ENCODE results near the gene ZNF808.
"Not testable (repeated sequence)": the region's sequence is repeated elsewhere in the genome, so short reads cannot be mapped to it uniquely, and the experiment has no call there.

ZNF808 gene

DNA sequence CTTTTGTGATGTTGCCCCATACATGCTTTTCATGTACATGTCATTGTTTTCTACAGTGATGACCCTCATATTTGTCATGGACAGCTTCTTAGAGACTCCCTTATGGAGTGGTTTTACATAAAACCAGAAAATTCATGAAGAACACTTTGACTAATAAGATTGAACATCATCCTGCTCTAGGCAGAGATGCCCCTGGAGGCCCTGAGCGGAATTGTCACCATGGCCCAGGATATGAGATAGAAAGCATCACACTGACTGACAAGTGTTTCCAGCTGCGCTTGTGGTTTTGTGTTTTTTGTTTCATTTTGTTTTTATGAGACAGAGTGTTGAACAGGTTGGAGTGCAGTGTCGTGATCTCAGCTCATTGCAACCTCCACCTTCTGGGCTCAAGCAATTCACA, 64.8 kb downstream of the ZNF808 start:
- TF ChIP-seq, protein P1, sequence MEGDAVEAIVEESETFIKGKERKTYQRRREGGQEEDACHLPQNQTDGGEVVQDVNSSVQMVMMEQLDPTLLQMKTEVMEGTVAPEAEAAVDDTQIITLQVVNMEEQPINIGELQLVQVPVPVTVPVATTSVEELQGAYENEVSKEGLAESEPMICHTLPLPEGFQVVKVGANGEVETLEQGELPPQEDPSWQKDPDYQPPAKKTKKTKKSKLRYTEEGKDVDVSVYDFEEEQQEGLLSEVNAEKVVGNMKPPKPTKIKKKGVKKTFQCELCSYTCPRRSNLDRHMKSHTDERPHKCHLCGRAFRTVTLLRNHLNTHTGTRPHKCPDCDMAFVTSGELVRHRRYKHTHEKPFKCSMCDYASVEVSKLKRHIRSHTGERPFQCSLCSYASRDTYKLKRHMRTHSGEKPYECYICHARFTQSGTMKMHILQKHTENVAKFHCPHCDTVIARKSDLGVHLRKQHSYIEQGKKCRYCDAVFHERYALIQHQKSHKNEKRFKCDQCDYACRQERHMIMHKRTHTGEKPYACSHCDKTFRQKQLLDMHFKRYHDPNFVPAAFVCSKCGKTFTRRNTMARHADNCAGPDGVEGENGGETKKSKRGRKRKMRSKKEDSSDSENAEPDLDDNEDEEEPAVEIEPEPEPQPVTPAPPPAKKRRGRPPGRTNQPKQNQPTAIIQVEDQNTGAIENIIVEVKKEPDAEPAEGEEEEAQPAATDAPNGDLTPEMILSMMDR (IDR thresholded peaks at IDR 0.05) = no peak
- H3K27ac ChIP-seq = no peak overlapping the region
- no peaks in the 10 kb centered on the region for H3K4me1 ChIP-seq (ENCODE audit: control insufficient read depth in 1 of 2, insufficient read depth in 1 of 2, low read depth in 1 of 2, low read length in 1 of 2)
- H3K9me3 ChIP-seq = peaks cover 18% of the 10 kb centered on the region
- no peaks in the 10 kb centered on the region for H3K27me3 ChIP-seq
- no peak overlapping the region for H3K4me3 ChIP-seq (ENCODE audit: low read depth in 1 of 2, low read length in 1 of 2)
- peaks cover 50% of the 10 kb centered on the region for H3K36me3 ChIP-seq

DNA sequence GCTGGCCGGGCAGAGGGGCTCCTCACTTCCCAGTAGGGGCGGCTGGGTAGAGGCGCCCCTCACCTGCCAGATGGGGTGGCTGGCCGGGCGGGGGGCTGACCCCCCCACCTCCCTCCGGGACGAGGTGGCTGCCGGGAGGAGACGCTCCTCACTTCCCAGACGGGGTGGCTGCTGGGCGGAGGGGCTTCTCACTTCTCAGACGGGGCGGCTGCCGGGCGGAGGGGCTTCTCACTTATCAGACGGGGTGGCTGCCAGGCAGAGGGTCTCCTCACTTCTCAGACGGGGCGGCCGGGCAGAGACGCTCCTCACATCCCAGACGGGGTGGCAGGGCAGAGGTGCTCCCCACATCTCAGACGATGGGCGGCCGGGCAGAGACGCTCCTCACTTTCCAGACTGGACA, 66.0 kb downstream of the ZNF808 start:
- H3K27me3 ChIP-seq; H3K4me1 ChIP-seq (ENCODE audit: control insufficient read depth in 1 of 2, insufficient read depth in 1 of 2, low read depth in 1 of 2, low read length in 1 of 2); H3K4me3 ChIP-seq (ENCODE audit: low read depth in 1 of 2, low read length in 1 of 2); H3K27ac ChIP-seq: not testable (repeated sequence)
- Histone ChIP-seq H3K36me3 (peaks cover 50% of the 10 kb centered on the region), H3K9me3 (peaks cover 21% of the 10 kb centered on the region)

DNA sequence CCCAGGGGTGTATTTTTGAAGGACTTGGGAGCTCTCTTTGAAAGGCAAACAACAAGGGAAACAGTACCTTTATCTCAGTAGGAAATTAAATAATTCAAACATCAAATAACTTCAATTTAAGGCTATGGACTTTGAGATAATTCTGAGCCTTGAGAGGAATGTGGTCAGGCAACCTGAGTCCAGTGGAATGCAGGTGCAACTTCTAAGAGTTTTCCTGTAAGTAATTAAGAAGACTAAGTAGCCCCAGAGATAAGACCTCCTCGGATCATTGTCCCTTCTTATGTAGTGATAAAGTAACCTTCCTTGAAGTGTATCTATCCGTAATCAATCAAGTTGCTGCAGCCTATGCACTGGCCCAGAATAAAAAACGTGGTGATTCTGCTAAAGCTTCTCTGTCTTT, 71.8 kb downstream of the ZNF808 start:
- no peak overlapping the region for H3K27ac ChIP-seq
- TF ChIP-seq, protein P1 (IDR thresholded peaks at IDR 0.05) = no peak
- no peaks in the 10 kb centered on the region for H3K27me3 ChIP-seq
- H3K4me3 ChIP-seq (ENCODE audit: low read depth in 1 of 2, low read length in 1 of 2) = no peak overlapping the region
- H3K9me3 ChIP-seq = peaks cover 21% of the 10 kb centered on the region
- peaks cover 16 to 23% of the 10 kb centered on the region in 2 experiments for H3K4me1 ChIP-seq (ENCODE audit: control insufficient read depth in 1 of 2, insufficient read depth in 1 of 2, low read depth in 1 of 2, low read length in 1 of 2)
- H3K36me3 ChIP-seq = peaks cover 12% of the 10 kb centered on the region

DNA sequence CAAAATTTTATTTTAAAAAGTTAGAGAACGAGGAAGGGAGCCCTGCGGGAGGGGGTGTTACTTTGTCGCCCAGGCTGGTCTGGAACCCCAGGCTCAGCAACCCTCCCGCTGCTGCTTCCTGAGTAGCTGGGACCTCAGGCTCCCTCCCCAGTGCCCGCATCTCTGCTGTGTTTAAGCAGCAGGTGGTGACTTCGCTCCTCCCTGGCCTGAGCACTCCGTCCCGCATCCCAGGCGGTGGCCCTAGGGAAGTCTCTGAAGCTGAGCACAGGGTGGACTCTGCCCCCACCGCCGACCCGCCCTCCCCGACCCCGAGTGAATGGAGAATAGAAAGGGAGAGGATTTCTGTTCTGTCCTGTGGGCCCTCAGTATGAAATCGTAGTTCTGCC, 73.2 kb downstream of the ZNF808 start:
- Histone ChIP-seq H3K4me3 (ENCODE audit: low read depth in 1 of 2, low read length in 1 of 2) (peak overlapping the region; percentile 81 to 88), H3K27ac (peak overlapping the region; percentile 70), H3K4me1 (ENCODE audit: control insufficient read depth in 1 of 2, insufficient read depth in 1 of 2, low read depth in 1 of 2, low read length in 1 of 2) (peaks cover 16 to 23% of the 10 kb centered on the region in 2 experiments), H3K27me3 (no peaks in the 10 kb centered on the region), H3K36me3 (peaks cover 7% of the 10 kb centered on the region), H3K9me3 (peaks cover 20% of the 10 kb centered on the region)
- TF ChIP-seq, protein P1 (IDR thresholded peaks at IDR 0.05) = no peak

DNA sequence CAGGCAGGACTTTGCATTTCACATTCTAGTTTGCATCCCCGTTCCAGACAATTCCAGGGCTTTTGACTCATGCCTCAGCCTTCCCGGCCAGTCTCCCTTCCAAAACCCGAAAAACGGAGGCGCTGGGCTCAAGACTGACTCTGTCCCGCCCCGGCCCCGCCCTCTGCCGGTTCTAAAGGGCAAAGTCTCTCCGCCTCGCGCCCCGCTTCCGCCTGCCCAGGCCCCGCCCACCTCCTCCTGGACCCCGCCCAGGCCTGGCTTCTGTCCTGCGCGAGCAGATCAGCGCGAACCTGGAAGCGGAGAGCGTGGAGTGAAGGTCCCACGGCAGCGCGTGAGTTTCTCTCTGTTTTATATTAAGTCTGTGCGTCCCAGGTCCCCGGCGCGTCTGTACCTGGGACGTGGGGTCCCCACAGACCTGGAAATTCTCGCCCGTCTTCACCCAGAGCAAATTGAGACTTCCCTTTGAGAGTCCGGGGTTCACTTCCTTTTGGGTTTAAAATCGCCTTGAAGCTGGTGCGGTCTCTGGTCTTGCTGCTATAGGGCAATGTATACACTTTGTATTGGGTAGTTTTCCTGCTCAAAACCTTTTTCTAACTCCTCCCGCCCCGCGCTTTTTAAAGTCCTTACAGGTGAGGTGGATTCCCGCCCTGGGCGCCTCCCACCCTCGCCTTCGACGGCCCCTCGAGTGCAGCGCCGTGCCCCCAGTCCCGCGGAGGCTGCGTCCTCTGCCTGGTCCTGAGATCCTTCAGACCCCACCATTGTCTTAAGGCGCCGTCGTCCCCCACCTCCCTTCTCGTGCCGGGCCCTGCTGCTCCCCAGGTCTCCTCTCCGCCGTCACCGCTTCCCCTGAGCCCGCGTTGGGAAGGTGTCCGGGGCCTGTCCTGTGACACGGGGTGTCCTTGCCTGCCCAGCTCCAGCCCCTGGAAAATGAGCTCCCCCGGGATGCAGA, 73.8 kb downstream of the ZNF808 start:
- Histone ChIP-seq H3K36me3 (peaks cover under 1% of the 10 kb centered on the region), H3K9me3 (peaks cover 14% of the 10 kb centered on the region), H3K27me3 (no peaks in the 10 kb centered on the region), H3K4me3 (ENCODE audit: low read depth in 1 of 2, low read length in 1 of 2) (peak overlapping the region; percentile 81 to 88), H3K27ac (peak overlapping the region; percentile 70), H3K4me1 (ENCODE audit: control insufficient read depth in 1 of 2, insufficient read depth in 1 of 2, low read depth in 1 of 2, low read length in 1 of 2) (peaks cover 16 to 23% of the 10 kb centered on the region in 2 experiments)
- TF ChIP-seq, protein P1 (IDR thresholded peaks at IDR 0.05) = peak; percentile 77

DNA sequence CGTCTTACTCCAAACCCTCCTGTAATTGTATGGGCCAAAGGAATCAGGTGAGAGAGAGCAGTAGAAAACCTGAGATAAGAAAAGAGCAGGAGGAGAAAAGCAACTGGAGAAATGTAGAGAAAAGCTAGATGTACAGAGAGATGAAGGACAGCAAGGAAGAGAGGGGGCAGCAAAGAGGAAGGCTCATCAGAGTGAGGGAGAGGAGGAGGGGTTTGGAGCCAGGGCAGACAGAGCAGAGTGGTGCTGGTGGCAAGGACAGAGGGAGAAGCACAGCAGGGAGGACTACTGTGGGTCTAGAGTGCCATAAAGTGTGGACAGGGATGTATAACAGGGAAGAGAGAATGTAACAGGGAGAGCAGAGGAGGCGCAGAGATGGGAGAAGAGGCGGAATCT, 74.5 kb downstream of the ZNF808 start:
- H3K27me3 ChIP-seq, H3K36me3 ChIP-seq, H3K9me3 ChIP-seq: not testable (repeated sequence)
- H3K4me1 ChIP-seq (ENCODE audit: control insufficient read depth in 1 of 2, insufficient read depth in 1 of 2, low read depth in 1 of 2, low read length in 1 of 2) = peaks cover 16 to 23% of the 10 kb centered on the region in 2 experiments
- H3K27ac ChIP-seq = peak overlapping the region; percentile 70
- peak overlapping the region; percentile 81 to 88 for H3K4me3 ChIP-seq (ENCODE audit: low read depth in 1 of 2, low read length in 1 of 2)

All from neutrophil (primary cell).